Measurements from ENCODE around the gene MAP4K4.

Gene MAP4K4

GRCh38 chr2:101795033-101795432, 97.5 kb downstream of the MAP4K4 start:
- DNase-seq = no peak

GRCh38 chr2:101796825-101797600, 99.5 kb downstream of the MAP4K4 start:
- DNase-seq = no peak

GRCh38 chr2:101801496-101801895, 104.0 kb downstream of the MAP4K4 start:
- DNase-seq = no peak

DNA sequence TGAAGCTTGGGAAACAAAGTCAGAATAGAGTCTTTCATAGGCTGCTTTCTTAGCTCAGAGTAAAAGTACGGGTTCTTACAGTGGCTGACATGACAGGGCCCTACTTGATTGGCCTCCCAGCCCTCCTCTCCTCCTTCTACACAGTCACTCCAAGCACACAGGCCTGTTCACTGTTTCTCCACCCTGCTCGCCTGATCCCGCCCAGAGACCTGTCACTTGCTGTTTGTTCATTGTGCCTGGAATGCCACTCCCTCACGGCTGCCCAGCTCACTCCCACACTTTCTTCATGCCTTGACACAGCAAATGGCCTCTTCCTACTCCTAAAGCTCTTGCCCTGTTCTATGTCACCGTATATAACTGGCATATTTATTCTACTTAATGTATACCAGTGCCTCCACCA, 104.8 kb downstream of the MAP4K4 start:
- DNase-seq = no peak

DNA sequence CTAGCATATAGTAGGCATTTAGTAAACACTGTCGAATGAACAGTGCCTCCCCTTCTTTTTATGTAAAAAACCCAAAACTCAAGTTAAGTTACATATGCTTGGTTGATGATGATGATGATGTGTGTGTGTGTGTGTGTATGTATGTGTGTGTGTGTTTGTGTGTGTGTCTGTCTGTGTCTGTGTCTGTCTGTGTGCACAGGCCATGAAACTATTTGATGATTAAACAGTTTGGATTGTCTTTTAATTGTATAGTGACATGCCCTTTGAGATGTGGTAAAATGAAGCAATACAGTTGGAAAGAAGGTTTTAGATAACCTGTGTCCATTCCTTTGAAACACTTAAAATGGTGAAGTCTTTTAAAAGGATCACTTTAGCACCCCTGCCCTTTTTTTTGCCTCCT, 105.6 kb downstream of the MAP4K4 start:
- DNase-seq = no peak

GRCh38 chr2:101803945-101804696, 106.6 kb downstream of the MAP4K4 start:
- DNase-seq = no peak

DNA sequence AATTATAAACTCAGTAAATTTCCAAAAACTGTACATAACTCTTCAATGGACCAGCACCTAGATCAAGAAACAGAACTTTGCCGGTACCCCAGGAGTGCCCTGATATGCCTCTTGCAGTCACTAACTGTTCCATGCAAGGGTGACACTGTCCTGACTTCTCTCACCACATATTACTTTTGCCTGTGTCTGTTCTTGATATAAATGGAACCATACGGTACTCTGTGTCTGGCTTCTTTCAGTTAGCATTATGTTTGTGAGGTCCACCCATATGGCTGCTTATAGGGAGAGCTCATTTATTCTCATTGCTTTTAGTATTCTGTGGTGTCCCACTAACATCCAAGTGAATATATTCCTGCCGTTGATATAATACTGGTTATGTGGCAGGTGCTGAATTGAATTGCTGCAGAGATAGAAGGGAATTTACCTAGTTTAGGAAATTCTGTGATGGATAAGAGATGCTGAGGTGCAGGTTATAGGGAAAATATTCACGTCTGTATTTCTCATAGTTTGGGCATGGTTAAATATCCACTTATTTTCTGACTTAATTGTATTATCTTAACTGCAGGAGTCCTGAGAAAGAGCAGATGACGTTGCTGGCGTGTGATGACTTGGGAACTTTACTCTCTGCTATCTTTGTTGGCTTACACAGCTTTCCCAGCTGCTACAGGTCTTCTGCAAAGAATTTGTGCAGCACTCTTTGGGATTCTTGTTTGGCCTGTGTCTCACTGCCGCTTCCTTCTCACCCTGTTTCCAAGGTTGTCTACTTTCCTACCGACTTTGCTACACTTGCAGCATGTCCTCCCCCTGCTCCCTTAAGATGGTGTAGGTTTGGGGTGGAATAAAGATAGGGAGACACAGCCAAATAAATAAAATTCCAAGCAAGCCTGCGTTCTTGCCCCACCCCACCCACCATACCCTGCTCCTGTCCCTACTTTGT, 107.9 kb downstream of the MAP4K4 start:
- DNase-seq = no peak

GRCh38 chr2:101806123-101806522, 108.6 kb downstream of the MAP4K4 start:
- peak; percentile 20 for DNase-seq

DNA sequence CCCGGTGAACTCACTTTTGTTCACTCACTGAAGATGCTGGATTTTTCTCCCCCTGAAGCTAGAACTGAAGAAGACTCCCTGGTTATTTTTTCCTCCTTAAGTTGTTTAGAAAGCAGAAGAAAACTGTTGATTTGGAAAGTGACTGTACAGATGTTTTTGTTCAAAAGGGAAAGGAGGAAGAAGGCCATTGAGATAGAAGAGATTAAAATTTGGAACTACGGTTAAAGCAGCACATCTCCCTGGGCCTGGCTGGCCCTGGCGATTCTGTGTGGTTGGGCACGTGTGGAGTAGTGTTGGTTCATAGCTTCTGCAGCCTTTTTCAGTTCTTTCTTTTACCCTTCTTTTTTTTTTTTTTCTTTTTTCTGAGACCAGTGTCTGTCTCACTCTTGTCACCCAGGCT, 109.2 kb downstream of the MAP4K4 start:
- no peak for DNase-seq

GRCh38 chr2:101807242-101807641, 109.7 kb downstream of the MAP4K4 start:
- DNase-seq = no peak

DNA sequence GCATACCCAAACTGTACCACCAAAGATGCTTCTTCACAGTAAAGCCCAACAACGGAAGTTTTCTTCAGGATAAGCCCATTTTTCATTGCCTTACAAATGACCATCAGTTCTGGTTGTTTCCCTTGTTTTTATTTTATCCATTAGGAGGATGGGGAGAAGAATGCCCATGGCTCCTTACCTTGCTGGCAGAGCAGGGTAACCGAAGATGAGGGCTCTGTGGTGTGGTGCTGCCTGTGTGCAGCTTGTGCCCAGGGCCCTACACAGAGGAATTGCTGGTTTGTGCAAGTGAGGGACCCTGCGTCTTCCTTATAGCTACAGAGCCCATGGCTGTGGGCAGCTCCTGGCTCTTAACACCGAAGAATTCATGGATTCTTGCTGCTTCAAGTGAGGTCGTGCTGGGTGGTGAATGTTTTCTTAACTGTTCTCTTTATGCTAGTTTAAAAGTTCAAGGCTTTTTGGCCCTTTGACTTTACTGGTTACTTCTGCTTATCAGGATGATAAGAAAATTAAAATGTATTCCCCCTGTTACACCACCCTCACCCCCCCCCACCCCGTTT, 110.6 kb downstream of the MAP4K4 start:
- DNase-seq = no peak

DNA sequence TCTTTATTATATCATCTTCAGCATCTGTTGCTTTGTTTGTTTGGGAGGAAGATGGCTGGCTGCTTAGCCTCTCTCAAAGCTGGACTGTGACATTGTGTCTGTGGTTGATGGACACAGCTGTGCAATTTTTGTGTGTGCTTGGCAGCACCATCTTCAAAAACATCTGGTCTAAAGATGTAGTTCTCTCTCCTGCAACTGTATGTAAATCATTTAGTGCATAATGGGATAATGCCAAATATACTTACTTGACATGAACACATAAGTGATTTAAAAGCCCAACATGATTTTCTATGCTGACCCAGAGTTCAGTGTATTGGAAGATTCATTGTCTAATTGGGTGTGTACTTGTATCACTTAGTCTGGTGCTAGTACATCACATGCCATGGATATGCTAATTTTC, 112.2 kb downstream of the MAP4K4 start:
- DNase-seq = no peak

GRCh38 chr2:101811226-101812015, 113.9 kb downstream of the MAP4K4 start:
- no peak for DNase-seq

DNA sequence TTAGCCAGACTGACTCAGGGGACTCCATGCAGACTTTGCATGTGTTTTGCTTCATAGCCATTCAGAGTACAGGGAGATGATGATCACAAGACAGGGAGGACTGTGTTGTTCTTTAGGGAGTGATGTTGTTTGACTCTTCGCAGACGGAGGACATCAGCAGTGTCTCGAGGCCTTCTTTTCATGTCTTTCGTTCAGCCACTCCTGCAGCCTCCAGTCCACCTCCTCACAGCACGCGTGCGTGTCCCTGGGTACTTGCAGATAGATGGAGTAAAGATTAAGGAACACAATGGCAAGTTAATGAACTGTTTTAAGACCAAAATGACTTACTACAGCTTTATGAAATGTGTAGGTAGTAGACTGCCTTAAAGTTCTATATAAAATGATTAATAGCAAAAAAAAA, 114.7 kb downstream of the MAP4K4 start:
- DNase-seq = no peak

- DNase-seq = no peak
Observed at GRCh38 chr2:101814752-101815151, 117.2 kb downstream of the MAP4K4 start.

DNA sequence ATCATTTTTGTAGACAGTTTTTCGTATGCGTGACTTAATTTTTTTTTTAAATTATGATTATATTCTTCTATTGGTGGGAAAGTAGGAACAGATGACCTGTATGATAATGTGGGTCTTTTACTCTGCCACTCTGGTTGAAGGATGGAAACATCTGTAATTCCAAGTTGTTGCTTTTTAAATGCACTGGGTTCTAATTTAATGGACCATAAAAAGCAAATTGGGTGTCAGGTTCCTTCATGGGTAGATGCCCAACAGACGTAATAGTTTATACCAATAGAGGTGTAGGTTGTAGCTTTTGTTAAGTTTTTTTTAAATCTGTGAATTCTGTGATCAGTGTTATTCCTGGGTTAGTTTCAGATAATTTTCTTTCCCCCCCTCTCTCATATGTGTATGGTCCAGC, 117.6 kb downstream of the MAP4K4 start:
- DNase-seq = no peak

GRCh38 chr2:101815739-101816391, 118.4 kb downstream of the MAP4K4 start:
- DNase-seq = no peak

DNA sequence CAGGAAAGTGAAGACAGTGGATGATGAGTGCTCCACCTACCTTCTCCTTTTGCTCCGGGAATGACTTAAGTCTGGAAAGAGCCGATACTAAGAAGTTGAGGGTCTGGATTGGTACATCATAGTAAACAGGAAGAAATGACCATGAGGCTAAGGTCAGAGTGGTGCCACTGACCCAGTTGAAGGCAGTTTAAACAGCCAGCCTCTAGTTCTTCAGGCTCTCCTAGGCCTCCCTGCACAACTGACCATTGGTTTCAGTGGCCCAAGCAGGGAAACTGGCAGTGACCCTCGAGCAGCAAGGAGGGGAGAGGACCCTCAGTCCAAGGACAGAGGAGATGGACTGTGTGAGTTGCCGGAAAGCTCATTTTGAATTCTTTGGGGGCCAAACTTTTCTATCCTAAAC, 119.1 kb downstream of the MAP4K4 start:
- no peak for DNase-seq

GRCh38 chr2:101817481-101817880, 120.0 kb downstream of the MAP4K4 start:
- DNase-seq = no peak

GRCh38 chr2:101818531-101819451, 121.3 kb downstream of the MAP4K4 start:
- no peak for DNase-seq

Measured in stimulated activated CD4-positive, alpha-beta T cell treated with anti-CD3 and anti-CD28 coated beads, Interleukin-4, amount 100 ng/mL, for 24 hours (primary cell).